Measurements from ENCODE around the gene MYOT. TPM values are rescaled to one million over a fixed set of nuclear protein-coding genes. Genes with fewer than 3 reads are reported as not detected.
A peak's percentile ranks its signal among the peaks of the same experiment; 100 is the strongest.

Gene MYOT
- total RNA-seq, 1 donor from 2014 or later: not detected

DNA sequence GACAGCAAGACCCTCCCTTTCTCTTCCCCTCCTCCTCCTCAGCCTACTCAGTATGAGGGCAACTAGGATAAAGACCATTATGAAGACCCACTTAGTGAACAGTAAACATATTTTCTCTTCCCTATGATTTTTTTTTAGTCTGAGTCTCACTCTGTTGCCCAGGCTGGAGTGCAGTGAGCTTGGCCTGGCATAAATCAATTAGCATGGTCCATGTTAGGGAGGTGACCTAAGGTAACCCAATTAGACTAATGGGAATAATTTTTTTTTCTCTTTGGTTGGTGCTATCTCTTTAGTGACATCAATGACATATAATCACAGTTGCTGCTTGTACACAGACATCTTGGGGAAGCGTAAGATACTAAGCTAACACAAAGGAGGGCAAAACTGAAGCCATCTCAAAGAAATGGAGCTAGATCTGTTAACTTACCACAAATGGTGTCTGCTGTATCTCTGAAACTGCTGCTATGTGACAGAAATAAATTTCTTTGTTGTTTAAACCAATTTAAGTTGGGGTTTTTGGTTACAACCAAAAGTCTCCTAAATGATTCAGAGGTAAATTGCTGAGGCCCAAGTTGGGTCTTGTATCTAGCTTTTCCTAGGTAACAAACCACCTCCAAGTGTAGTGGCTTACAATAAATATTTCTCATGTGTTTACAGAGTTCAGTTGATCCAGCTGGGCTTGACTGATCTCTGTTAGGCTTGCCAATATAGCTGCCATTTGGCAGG lies 34.9 kb downstream of the MYOT start:
- Mint-ChIP-seq H3K27me3 (ENCODE audit: low read depth) (no peaks in the 10 kb centered on the region), H3K4me3 (no peak overlapping the region), H3K9me3 (no peaks in the 10 kb centered on the region), H3K27ac (no peak overlapping the region), H3K4me1 (no peaks in the 10 kb centered on the region), H3K36me3 (no peaks in the 10 kb centered on the region)
- DNase-seq (ENCODE audit: low spot score in 2 of 2, unreplicated experiment in 2 of 2): no peak
- TF ChIP-seq, protein P1, sequence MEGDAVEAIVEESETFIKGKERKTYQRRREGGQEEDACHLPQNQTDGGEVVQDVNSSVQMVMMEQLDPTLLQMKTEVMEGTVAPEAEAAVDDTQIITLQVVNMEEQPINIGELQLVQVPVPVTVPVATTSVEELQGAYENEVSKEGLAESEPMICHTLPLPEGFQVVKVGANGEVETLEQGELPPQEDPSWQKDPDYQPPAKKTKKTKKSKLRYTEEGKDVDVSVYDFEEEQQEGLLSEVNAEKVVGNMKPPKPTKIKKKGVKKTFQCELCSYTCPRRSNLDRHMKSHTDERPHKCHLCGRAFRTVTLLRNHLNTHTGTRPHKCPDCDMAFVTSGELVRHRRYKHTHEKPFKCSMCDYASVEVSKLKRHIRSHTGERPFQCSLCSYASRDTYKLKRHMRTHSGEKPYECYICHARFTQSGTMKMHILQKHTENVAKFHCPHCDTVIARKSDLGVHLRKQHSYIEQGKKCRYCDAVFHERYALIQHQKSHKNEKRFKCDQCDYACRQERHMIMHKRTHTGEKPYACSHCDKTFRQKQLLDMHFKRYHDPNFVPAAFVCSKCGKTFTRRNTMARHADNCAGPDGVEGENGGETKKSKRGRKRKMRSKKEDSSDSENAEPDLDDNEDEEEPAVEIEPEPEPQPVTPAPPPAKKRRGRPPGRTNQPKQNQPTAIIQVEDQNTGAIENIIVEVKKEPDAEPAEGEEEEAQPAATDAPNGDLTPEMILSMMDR (IDR thresholded peaks at IDR 0.05; ENCODE audit: unreplicated experiment): no peak

DNA sequence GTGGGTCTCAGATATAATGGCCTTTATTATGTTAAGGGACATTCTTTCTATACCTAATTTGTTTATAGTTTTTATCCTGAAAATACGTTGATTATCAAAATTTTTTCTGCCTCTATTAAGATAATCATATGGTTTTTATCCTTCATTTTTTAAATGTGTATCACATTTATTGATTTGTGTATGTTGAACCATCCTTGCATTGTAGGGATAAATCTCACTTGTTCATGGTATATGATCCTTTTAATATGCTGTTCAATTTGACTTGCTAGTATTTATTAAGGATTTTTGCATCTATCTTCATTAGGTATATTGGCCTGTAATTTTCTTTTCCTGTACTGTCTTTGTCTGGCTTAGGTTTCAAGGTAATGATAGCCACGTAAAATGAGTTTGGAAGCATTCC lies 47.1 kb downstream of the MYOT start:
- H3K36me3 Mint-ChIP-seq: peaks cover 8% of the 10 kb centered on the region
- H3K9me3 Mint-ChIP-seq: peaks cover 32% of the 10 kb centered on the region
- TF ChIP-seq, protein P1 (IDR thresholded peaks at IDR 0.05; ENCODE audit: unreplicated experiment): no peak
- DNase-seq (ENCODE audit: low spot score in 2 of 2, unreplicated experiment in 2 of 2): no peak
- no peak overlapping the region for H3K4me3 Mint-ChIP-seq
- no peak overlapping the region for H3K27ac Mint-ChIP-seq
- no peaks in the 10 kb centered on the region for H3K27me3 Mint-ChIP-seq (ENCODE audit: low read depth)
- H3K4me1 Mint-ChIP-seq: no peaks in the 10 kb centered on the region

DNA sequence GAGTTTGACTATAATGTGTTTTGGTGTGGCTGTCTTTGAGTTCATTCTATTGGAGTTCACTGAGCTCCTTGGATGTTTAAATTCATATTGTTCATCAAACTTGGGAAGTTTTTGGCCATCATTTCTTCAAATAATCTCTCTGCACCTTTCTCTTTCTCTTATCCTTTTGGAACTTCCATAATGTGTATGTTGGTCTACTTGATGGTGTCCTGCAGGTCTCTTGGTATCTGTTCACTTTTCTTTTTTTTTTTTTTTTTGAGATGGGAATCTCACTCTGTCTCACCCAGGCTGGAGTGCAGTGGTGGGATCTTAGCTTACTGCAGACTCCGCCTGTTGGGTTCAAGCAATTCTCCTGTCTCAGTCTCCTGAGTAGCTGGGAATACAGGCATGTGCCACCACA lies 49.3 kb downstream of the MYOT start:
- H3K36me3 Mint-ChIP-seq: peaks cover 8% of the 10 kb centered on the region
- peaks cover 28% of the 10 kb centered on the region for H3K9me3 Mint-ChIP-seq
- H3K4me1 Mint-ChIP-seq: peaks cover 2% of the 10 kb centered on the region

DNA sequence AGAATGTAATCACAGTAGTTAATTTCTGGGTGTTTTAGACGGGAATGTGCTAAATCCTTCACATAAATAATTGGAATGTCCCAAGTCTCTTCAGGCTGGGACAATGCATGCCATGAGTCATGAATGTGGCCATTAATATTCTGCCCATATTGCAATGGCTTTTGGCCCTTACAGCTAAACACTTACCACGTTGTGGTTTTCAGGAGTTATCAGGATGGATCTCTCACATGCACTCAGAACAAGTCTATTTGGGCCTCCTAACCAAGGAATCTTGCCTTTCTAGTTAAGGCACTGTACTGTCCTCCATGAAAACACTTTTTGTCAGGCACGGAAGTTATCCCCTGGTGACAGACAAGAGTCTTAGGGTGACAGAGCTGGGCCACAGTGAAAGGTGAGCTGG lies 54.3 kb downstream of the MYOT start:
- Mint-ChIP-seq H3K27ac (peak overlapping the region; percentile 52), H3K27me3 (ENCODE audit: low read depth) (no peaks in the 10 kb centered on the region), H3K9me3 (peaks cover 11% of the 10 kb centered on the region), H3K4me3 (no peak overlapping the region), H3K4me1 (peaks cover 13% of the 10 kb centered on the region), H3K36me3 (peaks cover 5% of the 10 kb centered on the region)
- TF ChIP-seq, protein P1 (IDR thresholded peaks at IDR 0.05; ENCODE audit: unreplicated experiment): no peak
- no peak for DNase-seq (ENCODE audit: low spot score in 2 of 2, unreplicated experiment in 2 of 2)

More for the DNA sequence above, 49.3 kb downstream of the MYOT start:
- no peaks in the 10 kb centered on the region for H3K27me3 Mint-ChIP-seq (ENCODE audit: low read depth)
- H3K4me3 Mint-ChIP-seq: no peak overlapping the region
- no peak overlapping the region for H3K27ac Mint-ChIP-seq
- DNase-seq (ENCODE audit: low spot score in 2 of 2, unreplicated experiment in 2 of 2): no peak
- TF ChIP-seq, protein P1 (IDR thresholded peaks at IDR 0.05; ENCODE audit: unreplicated experiment): no peak

DNA sequence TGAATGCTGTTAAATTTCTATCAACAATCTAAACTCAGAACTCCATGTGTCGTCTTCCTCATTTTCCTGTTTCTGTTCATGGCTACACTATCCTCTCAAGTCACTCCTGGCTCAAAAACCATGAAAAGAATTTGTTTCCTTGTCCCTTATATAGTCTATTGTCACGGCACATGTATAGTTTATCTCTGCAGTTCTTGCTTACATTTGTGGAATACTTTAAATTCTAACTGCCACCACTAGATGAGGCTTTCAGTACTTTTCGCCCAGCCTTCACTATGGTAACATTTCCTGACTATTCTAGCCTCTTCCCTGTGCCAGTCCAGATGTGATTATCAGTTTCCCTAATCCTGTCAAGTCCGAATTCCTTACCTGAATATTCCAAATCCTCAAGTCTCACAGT lies 56.2 kb downstream of the MYOT start:
- Mint-ChIP-seq H3K4me3 (no peak overlapping the region), H3K4me1 (peaks cover 13% of the 10 kb centered on the region), H3K9me3 (no peaks in the 10 kb centered on the region), H3K27me3 (ENCODE audit: low read depth) (no peaks in the 10 kb centered on the region), H3K27ac (peak overlapping the region; percentile 8), H3K36me3 (peaks cover 4% of the 10 kb centered on the region)
- no peak for DNase-seq (ENCODE audit: low spot score in 2 of 2, unreplicated experiment in 2 of 2)
- TF ChIP-seq, protein P1 (IDR thresholded peaks at IDR 0.05; ENCODE audit: unreplicated experiment): no peak

Measured in mesothelial cell of epicardium (in vitro differentiated cells).